Testis (tissue), 2 donors: ENCODE measurements around the gene ADAMTS12.

ENCODE experiments used
- CTCF ChIP-seq, 3 experiments: fragments of 450-650 bp in 2 of 3; fragments of 200-600 bp in 1 of 3; sonication (generic) in 1 of 3; IDR thresholded peaks; one replicate each; pipeline ENCODE4 v1.5.1; 2016 to 2019; ENCODE audit warnings: antibody characterized with exemption in 3 of 3, mild to moderate bottlenecking in 2 of 3, moderate library complexity in 1 of 3
- POLR2A ChIP-seq: fragments of 450-650 bp; IDR thresholded peaks from one replicate; pipeline ENCODE4 v1.6.1; 2017; ENCODE audit warnings: antibody characterized with exemption, mild to moderate bottlenecking, moderate library complexity

- TF ChIP-seq CTCF (IDR thresholded peaks at IDR 0.05), result no peak
- TF ChIP-seq POLR2A, result no peak
These were observed 203.7 kb downstream of the ADAMTS12 start for GRCh38 chr5:33688066-33688465.
